HEK293 (cell line): ENCODE data around the gene PLK3.

Experiments used
- CTCF ChIA-PET: fragments of 350-600 bp; formaldehyde crosslinking; extraction: SDS; loops from one replicate; lab custom pipeline; 2021; ENCODE audit warnings: antibody characterized with exemption; lab: Yijun Ruan, JAX
- POLR2A ChIA-PET: fragments of 300-600 bp; formaldehyde crosslinking; extraction: SDS; loops from one replicate; lab custom pipeline; 2020; ENCODE audit warnings: antibody characterized with exemption, inconsistent platforms; lab: Yijun Ruan, JAX
- H3K27ac ChIP-seq: fragments of 200-500 bp; sonication (Bioruptor generic); 2 replicates; pipeline ENCODE4 v1.5.1; 2014; ENCODE audit warnings: low read depth, low read length, control low read depth, inconsistent platforms; ENCODE audit errors: extremely low read depth
- H3K36me3 ChIP-seq, 2 experiments: fragments of 200-500 bp in 1 of 2; sonication (Bioruptor generic) in 1 of 2; 1 replicate in 1 of 2; 2 replicates in 1 of 2; pipeline ENCODE4 v1.5.1; 2014 to 2017; ENCODE audit warnings: inconsistent platforms in 2 of 2, low read length in 2 of 2; ENCODE audit not compliant: control insufficient read depth in 2 of 2, insufficient read depth in 1 of 2
- H3K4me1 ChIP-seq: fragments of 200-500 bp; sonication (Bioruptor generic); 2 replicates; pipeline ENCODE4 v1.5.1; 2014; ENCODE audit warnings: mild to moderate bottlenecking, low read length, inconsistent platforms; ENCODE audit not compliant: control insufficient read depth, insufficient read depth
- H3K4me3 ChIP-seq: 2 replicates; pipeline ENCODE4 v1.5.1; 2011; ENCODE audit warnings: low read depth, mild to moderate bottlenecking, control low read depth, low read length, moderate library complexity
- H3K9me3 ChIP-seq: fragments of 200-500 bp; sonication (Bioruptor generic); 2 replicates; pipeline ENCODE4 v1.5.1; 2014; ENCODE audit warnings: low read depth, low read length, inconsistent platforms; ENCODE audit not compliant: control insufficient read depth, insufficient read depth
- AEBP2 ChIP-seq: fragments of 450-650 bp; formaldehyde crosslinking; IDR thresholded peaks from 2 replicates; pipeline ENCODE4 v1.5.1; 2016; ENCODE audit warnings: missing biosample characterization, missing genetic modification characterization, borderline replicate concordance
- GLIS2 ChIP-seq: fragments of 450-650 bp; formaldehyde crosslinking; IDR thresholded peaks from 2 replicates; pipeline ENCODE4 v1.5.1; 2016; ENCODE audit warnings: missing biosample characterization, missing genetic modification characterization
- KLF8 ChIP-seq: fragments of 450-650 bp; formaldehyde crosslinking; IDR thresholded peaks from 2 replicates; pipeline ENCODE4 v1.5.1; 2016; ENCODE audit warnings: missing biosample characterization, missing genetic modification characterization
- MYNN ChIP-seq: fragments of 450-650 bp; formaldehyde crosslinking; IDR thresholded peaks from 2 replicates; pipeline ENCODE4 v1.5.1; 2016; ENCODE audit warnings: missing biosample characterization, missing genetic modification characterization, borderline replicate concordance
- RBAK ChIP-seq: fragments of 450-650 bp; formaldehyde crosslinking; IDR thresholded peaks from 2 replicates; pipeline ENCODE4 v1.5.1; 2016; ENCODE audit warnings: missing biosample characterization, missing genetic modification characterization
- ZBTB21 ChIP-seq: fragments of 450-650 bp; formaldehyde crosslinking; IDR thresholded peaks from 2 replicates; pipeline ENCODE4 v1.5.1; 2017; ENCODE audit warnings: missing biosample characterization, missing genetic modification characterization
- ZIC2 ChIP-seq: fragments of 450-650 bp; formaldehyde crosslinking; IDR thresholded peaks from 2 replicates; pipeline ENCODE4 v1.5.1; 2016; ENCODE audit warnings: missing biosample characterization, missing genetic modification characterization
- ZNF121 ChIP-seq: fragments of 450-650 bp; formaldehyde crosslinking; IDR thresholded peaks from 2 replicates; pipeline ENCODE4 v1.5.1; 2016; ENCODE audit warnings: missing biosample characterization, missing genetic modification characterization
- ZNF133 ChIP-seq: fragments of 450-650 bp; formaldehyde crosslinking; IDR thresholded peaks from 2 replicates; pipeline ENCODE4 v1.5.1; 2016; ENCODE audit warnings: missing biosample characterization, missing genetic modification characterization
- ZNF174 ChIP-seq: fragments of 450-650 bp; formaldehyde crosslinking; IDR thresholded peaks from 2 replicates; pipeline ENCODE4 v1.5.0; 2017; ENCODE audit warnings: missing biosample characterization, mild to moderate bottlenecking, missing genetic modification characterization
- ZNF184 ChIP-seq: fragments of 450-650 bp; IDR thresholded peaks from 2 replicates; pipeline ENCODE4 v1.5.1; 2018; ENCODE audit warnings: missing biosample characterization, mild to moderate bottlenecking, missing genetic modification characterization
- ZNF2 ChIP-seq: fragments of 450-650 bp; formaldehyde crosslinking; IDR thresholded peaks from 2 replicates; pipeline ENCODE4 v1.5.1; 2016; ENCODE audit warnings: missing biosample characterization, missing genetic modification characterization
- ZNF239 ChIP-seq: fragments of 450-650 bp; formaldehyde crosslinking; IDR thresholded peaks from 2 replicates; pipeline ENCODE4 v1.5.1; 2016; ENCODE audit warnings: missing biosample characterization, missing genetic modification characterization
- ZNF274 ChIP-seq, 2 experiments: fragments of 200-500 bp in 1 of 2; fragments of 450-650 bp in 1 of 2; sonication (Bioruptor generic) in 1 of 2; formaldehyde crosslinking in 1 of 2; IDR thresholded peaks; 2 replicates each; pipeline versions ENCODE4 v1.5.1 to v1.6.1; 2014 to 2016; ENCODE audit warnings: borderline replicate concordance in 1 of 2, inconsistent platforms in 1 of 2, low read length in 1 of 2, missing biosample characterization in 1 of 2, missing genetic modification characterization in 1 of 2
- ZNF280D ChIP-seq: fragments of 450-650 bp; formaldehyde crosslinking; IDR thresholded peaks from 2 replicates; pipeline ENCODE4 v1.5.1; 2016; ENCODE audit warnings: missing biosample characterization, missing genetic modification characterization
- ZNF398 ChIP-seq: fragments of 450-650 bp; formaldehyde crosslinking; IDR thresholded peaks from 2 replicates; pipeline ENCODE4 v1.5.1; 2017; ENCODE audit warnings: missing biosample characterization, missing genetic modification characterization
- ZNF624 ChIP-seq: fragments of 450-650 bp; formaldehyde crosslinking; IDR thresholded peaks from 2 replicates; pipeline ENCODE4 v1.5.1; 2017; ENCODE audit warnings: missing biosample characterization, missing genetic modification characterization
- ZNF792 ChIP-seq: fragments of 450-650 bp; formaldehyde crosslinking; IDR thresholded peaks from 2 replicates; pipeline ENCODE4 v1.5.1; 2016; ENCODE audit warnings: missing biosample characterization, missing genetic modification characterization

Gene PLK3

GRCh38 chr1:44829506-44830384, 29.6 kb downstream of the PLK3 start:
- TF ChIP-seq ZBTB21 (no peak), ZIC2 (tag by site-specific recombination) (peak; percentile 60), ZNF274 (IDR thresholded peaks at IDR 0.05; ENCODE audit: low read length) (no peak), ZNF274 (tag by site-specific recombination; IDR thresholded peaks at IDR 0.05; ENCODE audit: borderline replicate concordance) (peak; percentile 63; the same call in 1 of the 2 replicates), MYNN (tag by site-specific recombination) (no peak), ZNF133 (tag by site-specific recombination) (no peak), GLIS2 (tag by site-specific recombination) (0 out of 2 replicates have a peak, but pooled peaks have one; percentile 26)
- no peak overlapping the region for H3K4me3 ChIP-seq
- CTCF ChIA-PET, result interaction anchor here (0.6 to 0.7 kb wide), 4 partner anchors 11 to 151 kb away, joined by 3 to 4 read pairs (median 3); no protein-coding TSS in a partner anchor
- peaks cover 11% of the 10 kb centered on the region for H3K4me1 ChIP-seq
- H3K9me3 ChIP-seq, result no peaks in the 10 kb centered on the region
- POLR2A ChIA-PET, result interaction anchor here (0.6 to 3.4 kb wide), 6 partner anchors 9 to 56 kb away, joined by 3 to 9 read pairs (median 4); partner anchors contain the start of genes PLK3, PTCH2 and RPS8
- H3K36me3 ChIP-seq, result peaks cover 0 to 32% of the 10 kb centered on the region in 2 experiments; a peak in 1 of 3 replicates
- H3K27ac ChIP-seq, result no peak overlapping the region

GRCh38 chr1:44830900-44831304, 30.7 kb downstream of the PLK3 start:
- no peak for TF ChIP-seq RBAK
- no peak for TF ChIP-seq ZNF174 (tag by site-specific recombination)
- TF ChIP-seq ZNF398 (tag by site-specific recombination), result no peak
- no peak for TF ChIP-seq AEBP2 (tag by site-specific recombination)
- no peak for TF ChIP-seq ZNF121 (tag by site-specific recombination)
- TF ChIP-seq ZNF280D (tag by site-specific recombination), result no peak
- TF ChIP-seq KLF8, result no peak
- no peak for TF ChIP-seq ZNF2
- TF ChIP-seq ZNF239 (tag by site-specific recombination), result no peak
- TF ChIP-seq ZNF184 (tag by site-specific recombination), result no peak
- no peak for TF ChIP-seq ZNF624 (tag by site-specific recombination)
- TF ChIP-seq ZNF792 (tag by site-specific recombination), result no peak
- POLR2A ChIA-PET, result interaction anchor here (0.9 to 3.4 kb wide), 4 partner anchors 10 to 30 kb away, joined by 4 to 9 read pairs (median 8); partner anchors contain the start of genes PLK3 and PTCH2
- Histone ChIP-seq H3K27ac (no peak overlapping the region), H3K36me3 (peaks cover 0 to 32% of the 10 kb centered on the region in 2 experiments; a peak in 1 of 3 replicates), H3K9me3 (no peaks in the 10 kb centered on the region), H3K4me1 (peaks cover 11% of the 10 kb centered on the region), H3K4me3 (no peak overlapping the region)
- CTCF ChIA-PET, result interaction anchor here (0.6 to 1.0 kb wide), 2 partner anchors 37 to 400 kb away, joined by 3 read pairs; no protein-coding TSS in a partner anchor
